CD4-positive, alpha-beta T cell treated with Interleukin-6 at 100 ng/mL for 8 hours (primary cell): ENCODE results near the gene TMEM54.

Source experiments
- DNase-seq: peaks from one replicate; pipeline ENCODE4 v3.0.0-alpha.2; 2020; ENCODE audit warnings: mixed read lengths, low spot score

The TMEM54 gene

DNA sequence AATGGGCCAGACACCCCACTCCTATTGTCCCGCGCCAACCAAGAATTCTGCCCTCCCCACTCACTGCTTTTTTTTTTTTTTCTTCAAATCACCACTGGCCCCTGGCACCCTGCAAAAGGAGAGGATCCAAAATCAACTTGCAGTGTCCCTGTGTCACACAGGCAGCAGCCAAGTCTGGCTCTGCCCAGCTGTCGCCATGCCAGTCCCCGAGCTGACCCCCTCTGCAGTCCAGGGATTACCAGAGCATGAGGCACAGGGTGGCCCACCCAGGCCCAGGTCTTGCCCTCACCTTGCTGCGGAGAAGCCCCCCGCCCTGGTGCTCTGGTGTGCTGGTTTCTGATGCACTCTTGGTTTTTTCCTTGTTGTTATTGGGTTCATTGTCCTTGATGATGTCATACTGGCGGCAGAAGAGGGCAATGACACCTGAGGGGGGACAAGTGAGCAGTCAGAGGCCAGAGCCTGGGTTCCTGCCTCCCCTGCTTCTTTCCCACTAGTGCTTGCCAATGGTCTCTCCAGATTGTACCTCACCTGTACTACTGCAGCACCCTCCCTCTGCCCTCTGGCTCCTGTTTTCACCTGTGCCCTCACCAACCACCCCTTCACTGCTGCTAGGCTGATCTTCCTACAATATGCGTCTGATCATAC is 36.7 kb downstream of the TMEM54 start:
- DNase-seq, result no peak

DNA sequence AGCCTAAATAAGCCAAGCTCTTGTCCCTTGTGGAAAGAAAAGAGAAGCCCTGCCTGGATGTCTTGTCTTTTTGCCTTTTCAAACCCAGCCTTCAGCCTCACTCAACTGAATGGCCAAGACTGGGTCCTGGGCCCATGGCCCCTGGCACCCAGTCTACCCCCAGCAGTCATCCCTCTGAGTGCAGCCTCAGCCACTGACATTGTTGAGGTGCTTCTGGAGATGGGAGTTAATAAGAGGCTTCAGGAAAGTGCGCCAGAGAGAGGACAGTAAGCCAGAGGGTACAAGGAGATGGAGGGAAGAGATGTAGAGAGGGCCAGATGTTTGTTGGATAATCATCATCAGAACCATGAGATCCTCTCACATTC is 37.3 kb downstream of the TMEM54 start:
- no peak for DNase-seq

DNA sequence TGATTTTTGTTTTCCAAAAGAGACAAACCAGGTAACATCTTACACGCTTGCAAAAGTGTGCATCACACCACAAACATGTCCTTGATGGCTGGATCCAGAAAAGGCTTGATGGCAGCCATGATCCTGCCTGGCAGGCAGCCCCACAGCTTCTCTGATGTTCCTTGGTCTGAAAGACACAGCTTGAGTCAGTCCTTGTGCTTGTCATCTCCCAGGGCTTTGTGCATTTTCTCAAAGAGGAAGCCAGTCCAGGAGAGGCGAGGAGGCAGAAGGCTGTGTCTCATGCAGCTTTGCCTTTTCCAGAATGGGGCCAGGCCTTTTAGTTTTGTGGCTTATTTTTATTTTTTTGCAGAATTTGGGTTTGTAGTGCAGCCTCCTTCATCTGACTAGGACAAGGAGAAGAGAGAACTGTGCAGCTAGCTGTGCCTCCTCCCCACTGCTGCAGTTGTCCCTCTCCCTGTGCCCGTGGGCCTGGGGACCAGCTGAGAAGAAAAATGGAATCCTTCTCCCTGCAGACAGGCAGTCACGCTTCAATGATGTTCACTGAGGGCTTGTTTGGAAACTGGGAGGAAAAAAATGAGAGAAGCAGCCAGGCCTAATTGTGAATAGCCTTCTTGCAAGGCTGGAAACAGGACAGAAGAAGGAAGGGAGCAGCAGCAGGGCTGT is 37.8 kb downstream of the TMEM54 start:
- no peak for DNase-seq

DNA sequence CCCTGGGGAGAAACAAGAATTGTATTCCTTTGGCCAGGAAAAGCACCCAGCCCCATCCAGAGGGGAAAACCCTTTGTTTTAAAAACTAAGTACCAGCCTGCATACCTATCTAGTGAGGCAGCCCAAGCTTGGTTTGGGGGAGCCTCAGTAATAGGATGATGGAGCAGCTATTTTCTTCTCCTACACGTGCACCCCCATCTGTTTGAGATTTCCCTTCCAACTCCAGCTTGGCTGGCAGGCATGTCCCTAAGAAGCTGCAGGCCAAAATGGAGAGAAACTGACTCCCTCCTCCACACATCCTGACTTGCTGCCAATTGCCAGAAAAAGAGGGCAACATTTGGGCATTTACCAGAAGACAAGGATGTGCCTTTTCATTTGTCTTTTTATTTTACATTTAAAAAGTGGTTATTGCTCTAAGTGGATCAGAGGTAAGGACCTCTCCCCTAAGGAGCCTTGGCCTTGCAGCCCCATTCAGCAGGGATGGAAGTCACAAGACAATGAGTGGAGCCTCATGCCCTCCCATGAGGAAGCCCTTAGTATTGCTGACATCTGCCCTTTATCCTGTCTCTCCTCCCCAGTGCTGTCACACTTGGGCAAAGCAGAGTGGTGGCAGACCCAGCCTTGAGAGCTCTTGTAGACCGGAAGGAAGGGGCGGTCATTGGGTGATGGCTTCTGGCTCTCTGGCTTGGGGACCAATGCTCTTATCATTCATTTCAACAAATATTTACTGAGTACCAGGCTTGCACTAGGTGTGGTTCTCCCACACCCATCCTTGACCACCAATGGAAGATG is 39.1 kb downstream of the TMEM54 start:
- no peak for DNase-seq

DNA sequence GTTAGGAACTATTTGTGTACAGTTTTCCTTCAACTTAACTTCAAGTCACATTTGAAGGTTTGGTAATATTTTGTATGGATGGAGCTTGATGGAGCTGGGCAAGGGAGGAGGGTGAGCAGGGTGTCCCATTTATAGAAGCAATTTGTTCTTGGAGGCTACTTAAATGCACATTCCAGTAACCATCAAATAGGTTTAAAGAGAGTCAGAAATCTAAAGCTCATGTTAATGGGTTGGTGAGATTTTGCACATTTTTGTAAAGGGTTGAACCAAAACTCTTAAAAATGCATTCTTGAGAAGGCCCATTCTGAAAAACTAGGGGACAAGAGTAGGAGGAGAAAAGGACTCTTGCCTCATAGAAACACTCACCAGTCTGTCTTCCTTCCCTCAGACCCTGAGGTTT is 40.6 kb downstream of the TMEM54 start:
- DNase-seq, result no peak

DNA sequence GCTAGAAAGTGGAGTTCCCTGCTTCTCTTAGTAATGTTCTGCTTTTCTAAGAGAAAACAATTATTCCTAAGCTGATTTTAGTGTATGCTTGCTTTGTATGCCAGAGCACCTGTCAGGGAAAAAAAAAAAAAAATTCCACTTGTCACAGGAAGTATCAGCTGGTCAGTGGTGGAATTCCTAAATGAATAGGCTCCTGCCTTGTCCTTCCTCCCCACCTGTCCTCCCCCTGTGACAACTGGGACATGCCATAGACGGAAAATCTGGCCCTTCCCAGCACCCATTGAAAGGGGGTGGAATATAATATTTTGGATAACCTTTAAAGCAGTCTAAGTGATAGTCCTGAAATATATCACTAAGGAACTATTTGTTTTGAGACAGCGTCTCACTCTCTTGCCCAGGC is 41.3 kb downstream of the TMEM54 start:
- DNase-seq, result no peak

DNA sequence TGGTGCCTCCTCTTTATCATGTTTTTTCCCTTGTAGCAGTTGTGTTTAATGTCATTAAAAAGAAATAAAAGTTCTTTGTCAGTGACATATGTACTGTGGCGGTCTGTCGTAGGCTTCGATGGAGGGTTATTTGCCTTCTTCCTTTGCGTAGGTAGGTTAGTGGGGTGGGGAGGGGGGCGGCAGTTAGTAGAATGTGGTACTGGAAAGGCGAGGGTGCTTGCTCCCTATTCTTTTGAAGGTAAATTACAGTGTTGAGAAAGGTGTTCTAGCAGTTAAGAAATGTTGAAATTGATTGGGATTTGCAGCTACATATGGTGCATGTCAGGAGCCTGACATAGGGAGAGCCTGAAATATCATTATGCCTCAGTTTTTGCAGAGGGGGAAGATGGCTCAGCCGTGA is 42.4 kb downstream of the TMEM54 start:
- no peak for DNase-seq

DNA sequence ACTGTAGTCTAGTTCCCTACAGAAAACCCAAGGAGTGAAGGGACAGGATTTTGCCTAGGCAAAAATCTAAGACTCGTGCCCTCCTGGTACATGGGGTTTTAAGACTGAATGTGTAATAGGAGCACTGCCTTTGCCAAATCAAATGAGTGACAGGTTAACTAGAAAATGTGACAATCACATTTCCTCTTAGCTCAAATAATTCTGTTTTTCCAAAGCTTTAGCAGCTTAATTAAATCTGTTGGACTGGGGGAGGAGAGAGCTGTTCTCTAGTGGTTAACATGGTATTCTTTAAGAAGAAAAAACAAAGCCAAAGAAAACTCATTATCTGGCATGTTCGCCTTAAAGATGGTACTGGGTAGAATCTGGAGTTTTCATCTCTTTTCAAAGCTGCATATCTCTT is 43.1 kb downstream of the TMEM54 start:
- no peak for DNase-seq

DNA sequence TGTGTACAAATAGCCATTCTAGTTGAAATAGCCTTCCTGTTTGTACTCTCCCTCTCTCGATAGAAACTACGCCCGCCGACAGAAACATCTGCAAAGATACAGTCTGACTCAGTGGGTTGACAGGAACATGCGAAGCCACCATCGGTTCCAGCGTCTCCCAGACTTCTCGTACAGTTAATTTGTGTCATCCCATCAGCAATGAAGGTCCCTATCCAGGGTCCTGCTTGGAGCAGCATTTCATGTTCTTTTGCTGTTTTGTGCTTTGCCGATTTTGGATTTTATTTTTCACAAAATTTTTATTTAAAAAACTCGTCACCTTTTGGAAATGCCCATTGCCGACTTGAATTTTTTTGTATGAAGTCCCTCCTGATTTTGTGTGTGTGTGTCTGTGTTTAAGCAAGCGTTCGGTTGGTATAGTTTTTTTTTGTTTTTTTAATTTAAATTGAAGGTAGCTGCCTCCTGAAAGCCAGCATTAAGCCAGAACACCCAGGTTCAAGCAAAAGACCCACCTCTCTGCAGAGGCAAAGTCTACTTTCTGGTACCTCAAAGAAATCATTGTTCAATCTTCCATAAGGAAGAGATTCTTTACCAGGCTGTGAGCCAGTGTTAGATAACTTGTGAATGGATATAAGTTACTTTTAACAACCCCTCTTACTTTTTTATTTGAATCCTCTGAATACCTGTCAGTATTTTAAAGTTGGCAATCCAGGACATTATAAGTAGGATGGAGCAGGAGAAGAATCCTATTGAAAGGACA is 45.1 kb downstream of the TMEM54 start:
- DNase-seq, result no peak

DNA sequence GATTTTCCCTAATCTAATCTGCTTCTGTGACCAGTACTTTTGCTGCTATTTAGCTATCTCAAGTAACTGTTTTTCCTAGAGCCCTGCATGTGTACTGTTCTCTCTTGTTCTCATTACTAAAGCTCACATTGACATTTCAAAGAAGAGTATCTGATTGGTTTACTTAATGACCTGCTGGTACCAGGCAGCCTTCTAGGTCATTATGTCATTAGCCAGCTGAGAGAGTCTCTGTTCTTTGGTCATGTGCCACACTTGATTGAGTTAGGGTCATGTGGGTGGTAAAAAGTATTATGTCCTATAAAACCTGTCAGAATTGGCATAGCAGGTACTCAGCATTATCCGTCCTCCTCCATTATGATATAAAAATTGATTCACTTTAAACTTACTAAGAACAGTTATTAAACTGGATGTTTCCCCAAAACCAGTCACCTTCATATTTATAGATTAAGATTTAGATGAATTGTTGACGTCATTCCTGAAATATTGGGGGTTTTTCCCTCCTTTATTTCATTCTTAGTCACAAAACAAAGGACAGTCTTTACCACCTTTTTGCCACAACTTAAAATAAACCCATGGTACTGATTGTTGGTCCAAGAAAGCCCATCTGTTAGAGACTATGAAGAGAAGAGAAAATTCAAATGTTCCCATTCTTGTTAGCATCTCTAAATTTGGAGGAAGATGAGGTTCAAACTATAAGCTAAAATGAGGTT is 52.7 kb downstream of the TMEM54 start:
- DNase-seq, result no peak
